HG03066 (cell line): Measurements from ENCODE around the gene U2SURP.

Source experiments
- ATAC-seq: cut with Tn5 transposase; IDR thresholded peaks from one replicate; pipeline ENCODE4 v1.9.1; 2021; ENCODE audit warnings: low read depth; ENCODE audit not compliant: unreplicated experiment

U2SURP gene

GRCh38 chr3:143098032-143098764, 96.8 kb downstream of the U2SURP start:
- ATAC-seq: no peak

DNA sequence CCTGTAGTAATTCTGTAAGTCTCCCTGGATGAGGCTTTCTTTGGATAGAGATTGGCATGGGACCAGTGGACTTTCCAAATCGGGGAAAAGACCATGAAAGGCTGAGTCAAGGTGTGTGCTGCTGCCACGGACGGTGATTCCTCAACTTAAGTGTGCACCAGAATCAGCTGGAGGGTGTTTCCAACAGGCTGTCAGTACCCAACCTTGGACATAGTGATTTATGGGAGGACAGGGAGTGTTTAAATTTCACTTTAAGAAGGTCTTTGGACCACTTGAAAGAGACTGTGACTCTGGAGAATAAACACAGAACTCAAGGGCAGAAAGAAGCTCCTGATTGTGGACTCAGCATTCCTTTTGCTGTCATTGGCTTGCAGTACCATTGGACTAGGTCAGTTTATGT, 97.8 kb downstream of the U2SURP start:
- no peak for ATAC-seq

DNA sequence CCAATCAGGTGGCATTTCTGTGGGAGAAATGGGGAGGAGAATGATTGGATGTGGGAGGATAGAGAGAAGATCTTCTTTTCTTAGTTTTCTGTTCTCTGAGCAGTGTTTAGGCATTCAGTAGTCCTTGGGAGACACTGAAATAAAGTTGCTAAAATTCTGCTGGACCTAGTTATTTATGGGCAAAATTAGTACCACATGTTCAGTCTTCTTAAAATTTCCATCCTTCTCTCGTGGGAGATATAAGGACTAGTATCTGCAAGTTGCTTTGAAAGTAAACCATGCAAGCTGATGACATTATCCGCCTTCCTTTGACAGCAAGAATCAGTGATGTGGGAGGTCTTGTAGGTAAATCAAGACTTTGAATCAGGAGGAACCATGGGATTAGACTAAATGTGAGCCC, 98.3 kb downstream of the U2SURP start:
- no peak for ATAC-seq

DNA sequence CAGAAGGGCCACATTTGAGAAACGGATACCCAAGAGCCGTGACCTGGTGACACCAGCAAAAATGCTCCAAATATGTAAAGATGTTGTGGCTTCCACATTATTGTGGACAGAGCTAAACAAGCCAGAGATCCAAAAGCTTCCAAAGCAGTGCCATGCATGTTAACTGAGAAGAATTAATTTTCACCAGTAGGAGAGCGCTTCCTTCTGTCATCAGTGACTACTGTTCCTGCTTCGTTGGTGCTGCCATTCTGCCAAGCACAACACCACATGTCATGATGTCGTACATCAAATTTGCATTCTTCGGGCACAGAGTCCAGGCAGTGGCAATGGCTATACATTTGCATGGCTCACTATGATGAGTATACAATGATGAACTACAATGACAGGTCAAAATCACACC, 99.1 kb downstream of the U2SURP start:
- ATAC-seq: no peak

DNA sequence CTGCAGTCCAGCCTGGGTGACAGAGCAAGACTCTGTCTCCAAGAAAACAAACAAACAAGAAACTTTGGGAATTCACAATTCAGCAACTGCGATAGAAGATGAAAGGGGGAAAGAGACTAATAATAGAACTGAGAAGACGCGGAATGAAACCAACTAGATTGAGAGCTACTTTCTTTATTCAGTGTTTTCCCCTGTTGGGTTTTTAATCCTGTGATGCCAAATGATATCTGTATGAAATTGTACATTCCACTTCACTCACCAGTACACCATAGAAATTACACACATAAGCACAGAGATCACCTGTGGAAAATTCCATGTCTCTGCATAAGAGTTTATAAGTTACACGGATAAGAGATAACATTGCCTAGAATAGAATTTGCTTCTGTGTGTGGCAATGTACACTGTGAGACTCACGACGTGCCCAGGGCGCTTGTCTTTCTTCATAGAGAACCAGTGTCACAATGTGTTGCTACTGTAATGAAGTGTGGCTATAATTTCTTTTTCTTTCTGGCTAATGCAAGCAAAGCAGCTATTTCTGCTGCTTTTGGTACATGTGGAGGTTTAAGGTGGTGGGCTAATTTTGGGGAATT, 100.5 kb downstream of the U2SURP start:
- no peak for ATAC-seq

GRCh38 chr3:143103652-143104051, 102.3 kb downstream of the U2SURP start:
- ATAC-seq: no peak

DNA sequence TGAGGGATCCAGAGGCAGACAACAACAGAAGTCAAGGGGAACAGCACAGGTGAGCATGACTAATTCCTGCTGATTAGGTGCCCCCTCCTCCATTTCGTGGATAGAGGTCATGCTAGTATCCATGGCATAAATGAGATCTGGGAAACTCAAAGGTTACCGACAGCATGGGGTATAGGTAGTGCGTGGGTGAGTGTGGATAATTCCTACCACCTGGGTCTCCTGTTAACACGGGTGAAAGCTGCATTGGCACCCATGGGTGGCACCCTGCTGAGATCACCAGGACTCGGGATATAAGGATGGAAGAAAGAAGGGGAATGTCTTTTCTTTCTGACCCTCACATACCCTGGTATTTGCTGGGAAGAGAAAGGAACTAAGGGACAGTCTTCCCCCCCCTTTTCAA, 103.8 kb downstream of the U2SURP start:
- ATAC-seq: no peak

- no peak for ATAC-seq
These were observed 108.5 kb downstream of the U2SURP start for GRCh38 chr3:143109861-143110260.
